ENCODE measurements around the gene INHBA. TPM values are rescaled to one million over a fixed set of nuclear protein-coding genes. Genes with fewer than 3 reads are reported as not detected.

Gene INHBA
- total RNA-seq, 1 experiment from 2014 or later = 1.7 TPM

DNA sequence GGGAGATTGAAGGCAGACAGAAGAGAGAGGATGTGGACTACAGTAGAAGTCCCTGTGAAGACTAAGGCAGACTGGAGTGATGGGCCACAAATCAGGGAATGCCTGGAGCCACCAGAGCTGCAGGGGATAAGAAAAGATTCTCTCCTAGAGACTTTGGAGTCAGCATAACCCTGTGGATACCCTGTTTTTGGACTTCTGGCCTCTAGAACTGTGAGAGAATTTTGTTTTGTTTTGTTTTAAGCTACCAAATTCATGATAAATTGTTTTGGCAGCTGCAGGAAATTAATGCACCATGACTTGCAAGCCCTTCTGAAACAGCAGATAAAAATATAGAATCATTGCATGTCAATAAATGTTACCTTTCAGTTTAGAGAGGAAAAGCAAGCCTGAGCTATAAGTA lies 41.3 kb downstream of the INHBA start:
- no peak overlapping the region for H3K27ac ChIP-seq (ENCODE audit: insufficient read length, low read depth, low read length)
- H3K27me3 ChIP-seq (ENCODE audit: insufficient read depth, low read length) = no peaks in the 10 kb centered on the region
- no peaks in the 10 kb centered on the region for H3K79me1 ChIP-seq (ENCODE audit: insufficient read depth, low read depth, low read length, poor library complexity, severe bottlenecking)
- H3K9me3 Mint-ChIP-seq = peaks cover 0 to 4% of the 10 kb centered on the region in 2 experiments; a peak in 2 of 5 replicates
- no peak overlapping the region for H3T11ph ChIP-seq (ENCODE audit: low read length)
- no peak for DNase-seq
- H2BK12ac ChIP-seq (ENCODE audit: insufficient read length, low read depth, low read length) = no peak overlapping the region
- H3K23me2 ChIP-seq (ENCODE audit: insufficient read length, low read depth, low read length, poor library complexity, severe bottlenecking) = no peaks in the 10 kb centered on the region
- no peak overlapping the region for H4K91ac ChIP-seq (ENCODE audit: insufficient read length, low read depth, low read length)
- no peak overlapping the region for H3K27ac Mint-ChIP-seq
- H3K56ac ChIP-seq (ENCODE audit: insufficient read length, low read depth, low read length) = no peak overlapping the region
- H3K4me2 ChIP-seq (ENCODE audit: insufficient read depth, insufficient read length, low read length) = no peak overlapping the region
- H4K20me1 ChIP-seq (ENCODE audit: control insufficient read depth, insufficient read depth, insufficient read length) = no peaks in the 10 kb centered on the region
- no peak overlapping the region for H3K18ac ChIP-seq (ENCODE audit: insufficient read length, low read depth, low read length)
- TF ChIP-seq, protein P1, sequence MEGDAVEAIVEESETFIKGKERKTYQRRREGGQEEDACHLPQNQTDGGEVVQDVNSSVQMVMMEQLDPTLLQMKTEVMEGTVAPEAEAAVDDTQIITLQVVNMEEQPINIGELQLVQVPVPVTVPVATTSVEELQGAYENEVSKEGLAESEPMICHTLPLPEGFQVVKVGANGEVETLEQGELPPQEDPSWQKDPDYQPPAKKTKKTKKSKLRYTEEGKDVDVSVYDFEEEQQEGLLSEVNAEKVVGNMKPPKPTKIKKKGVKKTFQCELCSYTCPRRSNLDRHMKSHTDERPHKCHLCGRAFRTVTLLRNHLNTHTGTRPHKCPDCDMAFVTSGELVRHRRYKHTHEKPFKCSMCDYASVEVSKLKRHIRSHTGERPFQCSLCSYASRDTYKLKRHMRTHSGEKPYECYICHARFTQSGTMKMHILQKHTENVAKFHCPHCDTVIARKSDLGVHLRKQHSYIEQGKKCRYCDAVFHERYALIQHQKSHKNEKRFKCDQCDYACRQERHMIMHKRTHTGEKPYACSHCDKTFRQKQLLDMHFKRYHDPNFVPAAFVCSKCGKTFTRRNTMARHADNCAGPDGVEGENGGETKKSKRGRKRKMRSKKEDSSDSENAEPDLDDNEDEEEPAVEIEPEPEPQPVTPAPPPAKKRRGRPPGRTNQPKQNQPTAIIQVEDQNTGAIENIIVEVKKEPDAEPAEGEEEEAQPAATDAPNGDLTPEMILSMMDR (conservative IDR thresholded peaks at IDR 0.05) = no peak
- H3K4ac ChIP-seq (ENCODE audit: low read depth, low read length) = no peak overlapping the region
- H3K4me3 Mint-ChIP-seq = no peak overlapping the region
- no peak overlapping the region for H2AFZ ChIP-seq (ENCODE audit: low read length)
- H3K23ac ChIP-seq (ENCODE audit: insufficient read length, low read depth, low read length) = no peak overlapping the region
- H3K36me3 Mint-ChIP-seq (ENCODE audit: insufficient read depth in 1 of 3, low read depth in 3 of 3) = peaks cover 0 to 3% (median 1%) of the 10 kb centered on the region in 3 experiments; a peak in 2 of 7 replicates
- H3K79me2 ChIP-seq (ENCODE audit: insufficient read depth, low read length) = no peaks in the 10 kb centered on the region
- H3K14ac ChIP-seq (ENCODE audit: insufficient read depth, low read length) = no peak overlapping the region
- no peaks in the 10 kb centered on the region for H3K27me3 Mint-ChIP-seq (ENCODE audit: low read depth)
- peaks cover 8 to 10% of the 10 kb centered on the region in 2 experiments for H3K4me1 Mint-ChIP-seq
- H3K9me3 ChIP-seq (ENCODE audit: control insufficient read depth, low read depth, low read length) = no peaks in the 10 kb centered on the region
- H2BK20ac ChIP-seq (ENCODE audit: low read depth, low read length, poor library complexity, severe bottlenecking) = no peak overlapping the region
- no peak overlapping the region for H2AK5ac ChIP-seq (ENCODE audit: insufficient read length, low read length)
- no peak overlapping the region for H2BK120ac ChIP-seq (ENCODE audit: low read depth, low read length, poor library complexity, severe bottlenecking)
- H2BK15ac ChIP-seq (ENCODE audit: low read depth, low read length) = no peak overlapping the region
- H4K8ac ChIP-seq (replicated peaks; ENCODE audit: insufficient read length, low read depth, low read length) = no peak overlapping the region
- no peaks in the 10 kb centered on the region for H3K4me1 ChIP-seq (ENCODE audit: insufficient read depth, low read length)
- no peak overlapping the region for H2BK5ac ChIP-seq (ENCODE audit: insufficient read length, low read length)
- H4K5ac ChIP-seq (ENCODE audit: insufficient read length, low read depth, low read length) = no peak overlapping the region
- no peak overlapping the region for H3K9ac ChIP-seq (ENCODE audit: extremely low read depth, insufficient read length, low read length)
